Measurements from ENCODE around the gene RASSF8.

The RASSF8 gene

GRCh38 chr12:25985316-25986175 is 27.1 kb downstream of the RASSF8 start:
- no peak for DNase-seq (ENCODE audit: low read depth)
- no peak overlapping the region for H3K4me3 ChIP-seq (ENCODE audit: low read depth, low read length)
- TF ChIP-seq MAX (IDR thresholded peaks at IDR 0.05; ENCODE audit: low read depth, low read length) (no peak), POLR2A (IDR thresholded peaks at IDR 0.05; ENCODE audit: extremely low read depth, insufficient read length) (no peak), CTCF (IDR thresholded peaks at IDR 0.05; ENCODE audit: low read depth, low read length) (no peak), MYC (IDR thresholded peaks at IDR 0.05; ENCODE audit: low read depth, low read length) (no peak)

GRCh38 chr12:25986180-25986579 is 27.7 kb downstream of the RASSF8 start:
- no peak for DNase-seq (ENCODE audit: low read depth)

GRCh38 chr12:25988505-25988904 is 30.0 kb downstream of the RASSF8 start:
- no peak overlapping the region for H3K4me3 ChIP-seq (ENCODE audit: low read depth, low read length)
- no peak for DNase-seq (ENCODE audit: low read depth)
- TF ChIP-seq POLR2A (IDR thresholded peaks at IDR 0.05; ENCODE audit: extremely low read depth, insufficient read length) (no peak), CTCF (IDR thresholded peaks at IDR 0.05; ENCODE audit: low read depth, low read length) (no peak), MYC (IDR thresholded peaks at IDR 0.05; ENCODE audit: low read depth, low read length) (no peak), MAX (IDR thresholded peaks at IDR 0.05; ENCODE audit: low read depth, low read length) (no peak)

More at GRCh38 chr12:25986180-25986579, 27.7 kb downstream of the RASSF8 start:
- no peak for TF ChIP-seq MAX (IDR thresholded peaks at IDR 0.05; ENCODE audit: low read depth, low read length)
- TF ChIP-seq MYC (IDR thresholded peaks at IDR 0.05; ENCODE audit: low read depth, low read length), result no peak
- TF ChIP-seq POLR2A (IDR thresholded peaks at IDR 0.05; ENCODE audit: extremely low read depth, insufficient read length), result no peak
- no peak for TF ChIP-seq CTCF (IDR thresholded peaks at IDR 0.05; ENCODE audit: low read depth, low read length)
- H3K4me3 ChIP-seq (ENCODE audit: low read depth, low read length), result no peak overlapping the region

- no peak overlapping the region for H3K4me3 ChIP-seq (ENCODE audit: low read depth, low read length)
- no peak for TF ChIP-seq CTCF (IDR thresholded peaks at IDR 0.05; ENCODE audit: low read depth, low read length)
- no peak for TF ChIP-seq MAX (IDR thresholded peaks at IDR 0.05; ENCODE audit: low read depth, low read length)
- no peak for TF ChIP-seq POLR2A (IDR thresholded peaks at IDR 0.05; ENCODE audit: extremely low read depth, insufficient read length)
- TF ChIP-seq MYC (IDR thresholded peaks at IDR 0.05; ENCODE audit: low read depth, low read length), result no peak
- no peak for DNase-seq (ENCODE audit: low read depth)
Observed at GRCh38 chr12:25990495-25990894, 32.0 kb downstream of the RASSF8 start.

GRCh38 chr12:25992026-25992782 is 33.7 kb downstream of the RASSF8 start:
- no peak overlapping the region for H3K4me3 ChIP-seq (ENCODE audit: low read depth, low read length)
- no peak for DNase-seq (ENCODE audit: low read depth)
- no peak for TF ChIP-seq POLR2A (IDR thresholded peaks at IDR 0.05; ENCODE audit: extremely low read depth, insufficient read length)
- TF ChIP-seq MAX (IDR thresholded peaks at IDR 0.05; ENCODE audit: low read depth, low read length), result no peak
- TF ChIP-seq CTCF (IDR thresholded peaks at IDR 0.05; ENCODE audit: low read depth, low read length), result no peak
- no peak for TF ChIP-seq MYC (IDR thresholded peaks at IDR 0.05; ENCODE audit: low read depth, low read length)
